DOHH2 (cell line): ENCODE measurements around the gene TNS1.

Experiments used
- CTCF ChIP-seq: fragments of 200-600 bp; sonication (generic); IDR thresholded peaks from one replicate; pipeline ENCODE4 v1.5.1; 2014; ENCODE audit warnings: antibody characterized with exemption, mild to moderate bottlenecking, low read depth, low read length; ENCODE audit not compliant: poor library complexity, severe bottlenecking
- EZH2phosphoT487 ChIP-seq: fragments of 200-600 bp; sonication (generic); IDR thresholded peaks from 2 replicates; pipeline ENCODE4 v1.6.1; 2017; ENCODE audit warnings: borderline replicate concordance, mild to moderate bottlenecking, antibody characterized with exemption, low read length, moderate library complexity, mixed read lengths

- TF ChIP-seq CTCF (no peak), EZH2phosphoT487 (no peak)
These were observed 57.9 kb downstream of the TNS1 start for GRCh38 chr2:217944923-217945322.
